Parathyroid adenoma (tissue), 2 donors: ENCODE data around the gene DNAJC7.

Source experiments
- H2AFZ ChIP-seq: fragments of 300-600 bp; sonication (generic); one replicate; pipeline ENCODE4 v1.7.0; 2017; ENCODE audit warnings: antibody characterized with exemption, mild to moderate bottlenecking
- H3K27ac ChIP-seq: fragments of 300-600 bp; sonication (generic); one replicate; pipeline ENCODE4 v1.7.0; 2017
- H3K27me3 ChIP-seq: fragments of 300-600 bp; sonication (generic); one replicate; pipeline ENCODE4 v1.7.0; 2017; ENCODE audit warnings: low read length; ENCODE audit not compliant: control insufficient read depth, insufficient read depth
- H3K36me3 ChIP-seq: fragments of 300-600 bp; sonication (generic); one replicate; pipeline ENCODE4 v1.7.0; 2017; ENCODE audit warnings: low read length; ENCODE audit not compliant: control insufficient read depth, insufficient read depth
- H3K4me1 ChIP-seq: fragments of 300-600 bp; sonication (generic); one replicate; pipeline ENCODE4 v1.7.0; 2017; ENCODE audit warnings: control low read depth
- H3K4me2 ChIP-seq: fragments of 300-600 bp; sonication (generic); one replicate; pipeline ENCODE4 v1.7.0; 2017; ENCODE audit warnings: low read length
- H3K4me3 ChIP-seq: fragments of 300-600 bp; sonication (generic); one replicate; pipeline ENCODE4 v1.7.0; 2017; ENCODE audit warnings: low read depth, low read length
- H3K79me2 ChIP-seq: fragments of 300-600 bp; sonication (generic); one replicate; pipeline ENCODE4 v1.7.0; 2017; ENCODE audit warnings: control low read depth
- H3K9ac ChIP-seq: fragments of 300-600 bp; sonication (generic); one replicate; pipeline ENCODE4 v1.7.0; 2017; ENCODE audit warnings: mild to moderate bottlenecking
- H3K9me3 ChIP-seq: fragments of 300-600 bp; sonication (generic); one replicate; pipeline ENCODE4 v1.7.0; 2017; ENCODE audit warnings: low read length; ENCODE audit not compliant: control insufficient read depth
- TF ChIP-seq, protein P1 (sequence below): fragments of 300-600 bp; sonication (generic); IDR thresholded peaks from one replicate; pipeline ENCODE4 v1.7.0; 2017; ENCODE audit warnings: antibody characterized with exemption, mild to moderate bottlenecking
- donor health status: primary hyperparathyroidism.

The DNAJC7 gene

DNA sequence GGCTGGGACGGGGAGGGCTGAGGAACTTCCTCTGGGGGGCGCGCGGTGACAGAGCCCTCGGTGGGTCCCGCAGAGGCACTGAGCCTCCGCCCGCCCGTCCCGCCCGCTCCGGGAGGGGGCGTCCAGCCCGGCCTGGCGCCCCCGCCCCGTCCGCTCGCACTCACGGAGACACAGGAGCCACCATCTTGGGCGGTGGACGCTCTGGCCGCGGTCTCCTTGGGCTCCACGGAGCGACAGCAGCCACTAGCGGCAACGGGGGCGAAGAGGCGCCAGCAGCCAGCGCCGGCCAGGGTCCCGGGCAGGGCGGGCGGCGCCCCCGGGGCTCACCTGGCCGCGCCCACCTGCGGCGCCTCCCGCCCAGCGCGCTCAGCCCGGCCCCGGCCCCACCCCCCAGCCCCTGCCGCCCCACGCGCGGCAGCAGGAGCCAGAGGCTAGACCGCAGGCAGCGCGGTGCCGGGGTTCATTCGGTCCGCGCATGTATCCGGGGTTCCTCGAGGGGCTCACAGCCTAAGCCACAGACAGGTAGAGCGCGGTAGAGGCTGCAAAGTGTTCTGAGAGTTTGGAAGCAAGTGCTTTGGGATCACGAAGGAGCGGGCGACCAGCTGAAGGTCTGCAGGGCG, 33.3 kb upstream of the DNAJC7 start, which contains the start of gene C17orf113:
TSS of gene C17orf113 (minus strand) at position 209 of the 620 bp plus-strand sequence. CDS start 7,225 bp downstream, outside the sequence.
- Histone ChIP-seq H3K36me3 (no peaks in the 10 kb centered on the region), H3K4me2 (peak within 1 kb of the TSS; percentile 91), H3K4me3 (peak within 1 kb of the TSS; percentile 64), H3K9me3 (no peaks in the 10 kb centered on the region), H3K4me1 (peaks cover 4% of the 10 kb centered on the region), H3K27ac (peak within 1 kb of the TSS; percentile 39), H3K79me2 (no peaks in the 10 kb centered on the region), H2AFZ (peak within 1 kb of the TSS; percentile 100), H3K9ac (peak within 1 kb of the TSS; percentile 7), H3K27me3 (no peaks in the 10 kb centered on the region)
- TF ChIP-seq, protein P1, sequence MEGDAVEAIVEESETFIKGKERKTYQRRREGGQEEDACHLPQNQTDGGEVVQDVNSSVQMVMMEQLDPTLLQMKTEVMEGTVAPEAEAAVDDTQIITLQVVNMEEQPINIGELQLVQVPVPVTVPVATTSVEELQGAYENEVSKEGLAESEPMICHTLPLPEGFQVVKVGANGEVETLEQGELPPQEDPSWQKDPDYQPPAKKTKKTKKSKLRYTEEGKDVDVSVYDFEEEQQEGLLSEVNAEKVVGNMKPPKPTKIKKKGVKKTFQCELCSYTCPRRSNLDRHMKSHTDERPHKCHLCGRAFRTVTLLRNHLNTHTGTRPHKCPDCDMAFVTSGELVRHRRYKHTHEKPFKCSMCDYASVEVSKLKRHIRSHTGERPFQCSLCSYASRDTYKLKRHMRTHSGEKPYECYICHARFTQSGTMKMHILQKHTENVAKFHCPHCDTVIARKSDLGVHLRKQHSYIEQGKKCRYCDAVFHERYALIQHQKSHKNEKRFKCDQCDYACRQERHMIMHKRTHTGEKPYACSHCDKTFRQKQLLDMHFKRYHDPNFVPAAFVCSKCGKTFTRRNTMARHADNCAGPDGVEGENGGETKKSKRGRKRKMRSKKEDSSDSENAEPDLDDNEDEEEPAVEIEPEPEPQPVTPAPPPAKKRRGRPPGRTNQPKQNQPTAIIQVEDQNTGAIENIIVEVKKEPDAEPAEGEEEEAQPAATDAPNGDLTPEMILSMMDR: peak; percentile 17

- Histone ChIP-seq H3K27ac (peak overlapping the region; percentile 39), H3K4me1 (peaks cover 4% of the 10 kb centered on the region), H3K4me2 (peak overlapping the region; percentile 91), H3K9me3 (no peaks in the 10 kb centered on the region), H3K79me2 (no peaks in the 10 kb centered on the region), H3K4me3 (peak overlapping the region; percentile 64), H3K36me3 (no peaks in the 10 kb centered on the region), H2AFZ (peak overlapping the region; percentile 100), H3K9ac (peak overlapping the region; percentile 7), H3K27me3 (no peaks in the 10 kb centered on the region)
- TF ChIP-seq, protein P1: peak; percentile 18
These were observed 32.7 kb upstream of the DNAJC7 start for GRCh38 chr17:42049834-42050392.

DNA sequence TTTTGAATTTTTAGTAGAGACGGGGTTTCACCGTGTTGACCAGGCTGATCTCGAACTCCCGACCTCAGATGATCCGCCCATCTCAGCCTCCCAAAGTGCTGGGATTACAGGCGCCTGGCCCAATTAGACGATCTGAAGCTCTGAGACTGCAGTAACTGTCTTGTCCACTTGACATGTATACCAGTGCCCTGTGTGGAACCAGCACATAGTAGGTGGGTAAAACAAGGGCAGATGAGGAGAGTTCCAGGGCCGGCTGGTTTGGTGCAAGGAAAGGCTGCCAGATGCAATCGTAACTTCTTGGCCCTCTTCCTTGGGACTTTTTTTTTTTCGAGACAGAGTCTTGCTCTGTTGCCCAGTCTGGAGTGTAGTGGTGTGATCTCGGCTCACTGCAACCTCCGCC, 30.1 kb upstream of the DNAJC7 start:
- Histone ChIP-seq H3K79me2 (no peaks in the 10 kb centered on the region), H3K4me1 (peaks cover 4% of the 10 kb centered on the region), H3K4me2 (no peak overlapping the region), H3K4me3 (no peak overlapping the region), H3K27ac (no peak overlapping the region), H2AFZ (no peak overlapping the region), H3K9ac (no peak overlapping the region), H3K9me3 (no peaks in the 10 kb centered on the region), H3K36me3 (no peaks in the 10 kb centered on the region), H3K27me3 (no peaks in the 10 kb centered on the region)
- TF ChIP-seq, protein P1: no peak

GRCh38 chr17:42045719-42046118, 28.5 kb upstream of the DNAJC7 start:
- Histone ChIP-seq H3K9me3 (no peaks in the 10 kb centered on the region), H3K36me3 (no peaks in the 10 kb centered on the region), H3K4me2 (no peak overlapping the region), H3K27ac (no peak overlapping the region), H3K4me1 (peaks cover 4% of the 10 kb centered on the region), H3K4me3 (no peak overlapping the region), H3K27me3 (no peaks in the 10 kb centered on the region), H2AFZ (no peak overlapping the region), H3K9ac (no peak overlapping the region), H3K79me2 (no peaks in the 10 kb centered on the region)
- TF ChIP-seq, protein P1: no peak
